ENCODE results near the gene RDH14. TPM values are rescaled to one million over a fixed set of nuclear protein-coding genes. Genes with fewer than 3 reads are reported as not detected.
A peak's percentile ranks its signal among the peaks of the same experiment; 100 is the strongest.

RDH14 gene
- total RNA-seq, 1 experiment from 2014 or later, result 18.7 TPM

DNA sequence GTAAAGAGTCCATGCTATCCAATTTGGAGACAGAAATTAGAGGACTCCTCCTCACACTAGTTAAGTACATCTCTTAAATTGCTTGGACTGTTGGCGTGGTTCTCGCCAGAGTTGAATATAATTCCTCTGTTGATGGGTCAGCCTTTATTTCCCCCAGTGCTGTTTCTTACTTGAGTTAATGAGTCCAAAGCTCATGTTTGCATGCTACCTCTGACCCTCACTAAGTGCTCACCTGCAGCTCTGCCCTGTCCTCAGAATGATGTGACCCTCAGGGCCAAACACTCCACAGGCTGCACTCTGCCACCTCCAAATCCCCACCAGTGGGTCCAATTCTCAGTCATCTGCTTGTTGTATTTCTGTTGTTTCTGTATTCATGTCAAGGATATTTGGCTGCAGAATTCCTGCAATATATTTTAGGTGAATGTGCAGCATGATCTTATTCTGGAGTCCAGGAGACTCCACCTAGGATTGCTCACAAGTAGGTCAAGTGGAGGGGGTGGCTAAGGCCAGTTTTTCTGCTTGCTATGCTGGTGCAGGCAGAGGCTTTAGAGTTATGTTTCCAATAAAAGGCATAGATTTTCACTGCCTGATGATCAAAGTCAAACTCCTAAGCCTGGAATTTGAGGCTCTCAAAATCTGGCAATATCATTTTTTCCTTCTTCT lies 37.8 kb downstream of the RDH14 start:
- no peak for DNase-seq (ENCODE audit: low spot score)

DNA sequence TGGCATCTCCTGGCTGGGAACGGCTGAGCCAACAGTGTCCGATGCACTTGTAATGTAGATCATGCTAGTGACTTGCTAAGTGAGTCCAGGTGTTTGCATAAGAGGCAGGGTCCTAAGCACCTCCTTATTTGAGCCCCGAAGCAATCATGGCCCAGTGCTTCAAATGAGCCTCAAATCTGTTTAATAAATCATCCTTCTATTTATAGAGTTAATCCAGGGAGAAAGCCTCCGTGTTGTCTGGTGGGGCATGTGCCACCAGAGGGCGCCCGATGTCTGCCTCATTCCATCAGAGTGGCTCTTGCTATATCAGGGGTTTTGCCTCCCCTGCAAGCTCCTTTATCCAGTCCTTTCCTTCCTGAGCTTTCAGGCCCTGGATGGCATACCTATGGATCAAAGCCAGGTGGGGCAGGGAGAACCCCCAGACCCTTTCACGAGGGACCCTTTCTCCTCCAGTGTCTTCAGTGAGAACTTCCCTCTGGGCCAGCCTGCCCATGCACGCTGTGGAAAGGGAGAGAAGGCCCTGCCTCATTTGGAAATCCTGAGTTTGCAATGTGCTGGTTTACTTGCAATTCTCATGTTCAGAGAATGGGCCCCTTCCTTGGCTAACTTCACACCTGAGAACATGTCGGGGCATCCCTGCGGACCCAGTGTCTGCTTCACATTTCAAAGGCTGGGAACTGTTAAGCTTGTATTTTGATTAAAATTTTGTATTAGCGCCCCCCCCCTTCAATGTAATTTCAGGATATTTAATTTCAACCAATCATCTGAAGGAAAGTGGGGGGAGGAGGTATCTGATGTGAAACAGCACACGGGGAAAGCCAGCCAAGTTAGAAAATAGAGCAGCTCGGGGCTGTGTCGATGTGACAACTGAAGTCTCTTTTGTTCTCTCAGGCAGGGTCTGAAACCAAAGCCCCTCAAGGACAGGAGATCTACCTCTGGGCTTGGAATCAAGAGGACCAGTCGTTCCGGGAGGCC lies 39.7 kb downstream of the RDH14 start:
- peak; percentile 84 for DNase-seq (ENCODE audit: low spot score)

DNA sequence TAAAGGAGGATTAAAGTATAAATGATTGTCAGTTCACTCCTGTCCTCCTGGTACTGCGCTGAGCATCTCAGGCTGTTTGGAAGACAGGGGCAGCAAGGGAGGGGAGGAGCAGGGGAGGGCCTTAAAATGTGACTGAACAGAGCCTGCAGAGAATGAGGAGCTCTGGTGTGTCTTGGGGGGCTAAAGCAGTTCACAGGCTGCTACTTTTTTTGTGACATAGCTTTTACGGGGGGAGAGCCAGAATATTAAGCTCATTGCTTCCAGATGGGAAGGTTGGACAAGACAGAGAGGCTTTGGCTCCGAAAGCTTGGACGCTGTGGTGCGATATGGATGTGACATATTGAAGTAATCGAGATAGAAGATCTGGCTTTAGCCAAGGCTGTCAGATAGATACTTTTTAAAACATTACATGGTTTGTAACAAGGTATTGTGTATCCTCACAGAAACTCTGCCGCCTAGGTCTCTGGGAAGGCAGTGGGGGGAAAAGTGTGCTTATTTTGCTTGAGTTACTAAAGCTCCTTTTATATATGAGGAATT lies 40.5 kb downstream of the RDH14 start:
- DNase-seq (ENCODE audit: low spot score), result no peak

DNA sequence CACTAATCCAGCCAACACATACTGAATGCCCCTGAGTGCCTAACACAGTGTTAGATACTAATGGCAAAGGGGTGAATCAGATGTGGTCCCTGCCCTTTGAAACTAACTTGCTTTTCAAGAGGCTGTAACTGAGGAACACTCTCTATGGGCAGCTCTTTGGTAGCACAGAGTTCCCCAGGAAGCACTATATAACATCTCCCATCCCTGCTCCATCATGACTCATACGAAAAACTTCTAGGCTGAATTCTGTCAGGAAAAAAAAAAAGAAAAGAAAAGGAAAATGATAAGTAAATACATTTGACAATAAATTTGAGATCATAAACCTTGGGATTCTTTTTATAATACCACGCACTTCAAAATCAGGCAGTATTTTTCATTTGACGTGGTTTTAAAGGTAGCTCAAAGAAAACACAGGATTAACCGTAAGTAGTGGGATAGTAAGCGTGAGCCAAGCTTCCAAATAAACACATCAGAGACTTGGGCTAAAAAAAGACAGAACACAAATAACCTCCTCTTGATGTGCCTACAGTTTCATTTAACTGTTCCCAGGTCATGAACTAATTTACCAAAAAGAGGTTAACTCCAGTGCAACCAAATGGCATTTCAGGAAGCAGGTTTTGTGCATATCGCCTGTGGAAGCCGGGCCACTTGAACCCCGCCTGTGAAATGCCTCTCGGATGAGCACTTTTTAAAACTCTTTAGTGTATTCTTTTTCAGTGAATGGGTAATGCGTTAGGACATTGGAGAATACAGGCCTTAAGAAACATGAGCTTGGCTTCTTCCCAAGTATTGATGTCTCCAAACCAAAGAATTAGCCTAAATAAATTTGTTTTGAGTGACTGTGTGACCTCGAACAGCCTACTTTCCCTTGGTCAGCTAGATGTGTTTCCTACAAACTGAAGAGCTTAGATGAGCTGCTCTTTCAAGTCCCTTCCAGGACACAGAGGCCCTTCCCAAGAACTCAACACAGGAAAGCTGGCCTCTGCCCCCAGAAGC lies 42.0 kb downstream of the RDH14 start:
- no peak for DNase-seq (ENCODE audit: low spot score)

DNA sequence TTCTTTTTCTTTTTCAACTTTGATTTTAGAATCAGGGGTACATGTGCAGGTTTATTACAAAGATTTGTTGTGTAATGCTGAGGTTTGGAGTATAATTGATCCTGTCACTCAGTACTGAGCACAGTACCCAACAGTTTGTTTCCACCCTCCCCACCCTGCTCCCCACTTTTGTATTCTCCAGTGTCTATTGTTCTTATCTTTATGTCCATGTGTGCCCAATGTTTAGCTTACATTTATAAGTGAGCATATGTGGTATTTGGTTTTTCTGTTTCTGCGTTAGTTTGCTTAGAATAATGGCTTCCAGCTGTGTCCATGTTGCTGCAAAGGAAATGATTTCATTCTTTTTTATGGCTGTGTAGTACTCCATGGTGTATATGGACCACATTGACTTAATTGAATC lies 43.1 kb downstream of the RDH14 start:
- no peak for DNase-seq (ENCODE audit: low spot score)

DNA sequence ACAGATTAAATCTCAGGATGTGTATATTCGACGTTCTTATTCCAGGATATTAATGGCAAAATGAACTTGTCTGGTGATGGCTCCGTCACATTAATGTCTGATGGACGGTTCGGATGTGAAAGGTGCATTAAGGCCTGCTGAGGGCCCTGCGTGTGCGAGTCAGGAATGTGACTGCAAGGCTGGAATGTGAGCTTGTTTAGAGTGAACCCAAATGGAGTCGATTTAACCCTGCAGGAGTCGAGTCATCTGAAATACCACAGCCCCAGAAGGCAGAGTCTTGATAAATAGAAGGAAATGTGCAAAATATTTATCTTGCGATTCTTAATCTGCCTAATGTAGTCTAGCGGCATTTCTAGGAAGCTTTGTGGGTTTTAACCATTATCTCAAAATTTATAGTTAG lies 44.3 kb downstream of the RDH14 start:
- DNase-seq (ENCODE audit: low spot score), result no peak

DNA sequence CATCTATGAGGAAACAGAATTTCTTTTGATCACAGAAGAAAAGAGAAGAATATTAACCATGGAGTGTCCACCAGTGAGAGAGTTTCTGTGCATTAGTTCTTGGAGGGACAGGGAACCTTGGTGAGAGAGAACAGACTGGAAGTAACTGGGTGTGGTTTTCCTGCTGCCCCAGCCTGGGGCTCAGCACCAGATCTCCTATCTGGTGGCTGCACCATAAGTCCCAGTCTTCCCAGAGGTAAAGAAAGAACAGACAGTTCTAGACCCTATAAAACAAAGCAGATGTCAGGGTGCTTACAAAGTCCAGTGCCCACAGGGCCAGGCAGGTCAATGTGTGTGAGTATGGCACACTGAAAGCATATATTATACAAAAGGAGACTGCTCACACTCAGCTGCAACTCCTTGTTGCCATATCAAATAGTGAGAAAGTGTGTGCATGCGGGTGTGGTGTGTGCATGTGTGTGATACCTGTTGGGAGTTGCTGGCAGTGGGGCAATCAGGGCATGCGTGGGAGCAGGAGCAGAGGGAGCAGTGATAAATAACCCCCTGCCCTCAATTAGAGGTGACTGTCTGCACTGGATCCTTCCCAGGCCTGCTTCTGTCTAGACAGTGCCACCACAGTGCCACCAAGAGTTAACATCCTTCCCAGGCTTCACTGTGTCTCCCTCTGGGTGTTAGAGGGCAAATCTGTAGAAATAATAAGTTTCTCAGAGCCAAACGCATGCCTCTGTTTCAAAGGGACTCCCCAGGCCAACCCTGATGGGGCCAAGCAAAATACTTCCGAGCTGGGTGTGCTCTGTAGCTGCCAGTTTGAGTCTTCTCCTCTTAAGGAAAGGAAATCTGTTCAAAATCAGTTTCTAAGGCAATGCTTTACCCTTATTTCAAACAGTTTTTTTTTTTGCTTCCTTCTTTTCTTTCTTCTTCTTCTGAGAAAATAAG lies 45.7 kb downstream of the RDH14 start:
- DNase-seq (ENCODE audit: low spot score), result no peak

DNA sequence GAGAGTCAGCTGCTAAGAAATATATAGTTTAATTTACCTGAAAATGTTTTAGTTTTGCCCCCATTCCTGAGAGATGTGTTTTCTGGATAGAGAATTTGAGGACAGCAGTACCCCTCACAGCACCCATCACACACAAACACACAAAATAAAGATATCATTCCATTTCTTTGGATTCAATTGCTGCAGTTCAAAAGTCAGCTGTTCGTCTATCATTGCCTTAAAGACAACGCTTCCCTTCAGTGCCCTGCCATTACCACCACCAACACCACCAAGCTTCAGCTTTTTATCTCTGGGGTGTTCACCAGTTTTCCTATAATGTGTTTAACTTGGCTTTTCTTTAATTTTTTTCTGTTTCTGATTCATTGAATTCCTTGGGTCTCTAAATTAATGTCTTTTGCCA lies 49.7 kb downstream of the RDH14 start:
- DNase-seq (ENCODE audit: low spot score), result no peak

DNA sequence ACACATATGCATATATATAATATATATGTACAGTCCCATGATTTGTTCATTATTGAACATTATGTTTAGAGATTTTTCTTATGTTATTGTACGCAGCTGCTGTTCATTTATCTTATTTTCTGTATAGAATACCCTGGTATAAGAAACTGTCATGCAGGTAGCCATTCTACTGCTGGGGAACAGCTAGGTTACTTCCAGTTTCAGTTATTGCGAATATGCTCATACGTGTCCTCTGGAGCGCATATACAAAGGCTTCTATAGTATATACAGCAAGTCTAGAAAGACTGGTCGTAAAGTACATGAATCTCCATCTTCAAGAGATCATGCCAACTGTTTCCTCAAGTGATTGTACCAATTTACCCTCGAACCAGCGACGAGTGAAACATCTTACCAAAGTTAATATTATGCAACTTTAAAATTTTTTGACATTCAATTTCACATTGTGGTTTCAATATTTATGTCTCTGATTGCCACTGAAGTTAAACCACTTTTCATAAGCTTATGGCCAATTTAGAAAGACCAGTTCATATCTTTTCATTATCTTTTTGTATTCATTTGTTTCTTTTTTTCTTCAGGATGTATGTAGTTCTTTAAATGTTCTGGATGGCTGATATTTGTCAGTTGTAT lies 53.5 kb downstream of the RDH14 start:
- DNase-seq (ENCODE audit: low spot score), result no peak

DNA sequence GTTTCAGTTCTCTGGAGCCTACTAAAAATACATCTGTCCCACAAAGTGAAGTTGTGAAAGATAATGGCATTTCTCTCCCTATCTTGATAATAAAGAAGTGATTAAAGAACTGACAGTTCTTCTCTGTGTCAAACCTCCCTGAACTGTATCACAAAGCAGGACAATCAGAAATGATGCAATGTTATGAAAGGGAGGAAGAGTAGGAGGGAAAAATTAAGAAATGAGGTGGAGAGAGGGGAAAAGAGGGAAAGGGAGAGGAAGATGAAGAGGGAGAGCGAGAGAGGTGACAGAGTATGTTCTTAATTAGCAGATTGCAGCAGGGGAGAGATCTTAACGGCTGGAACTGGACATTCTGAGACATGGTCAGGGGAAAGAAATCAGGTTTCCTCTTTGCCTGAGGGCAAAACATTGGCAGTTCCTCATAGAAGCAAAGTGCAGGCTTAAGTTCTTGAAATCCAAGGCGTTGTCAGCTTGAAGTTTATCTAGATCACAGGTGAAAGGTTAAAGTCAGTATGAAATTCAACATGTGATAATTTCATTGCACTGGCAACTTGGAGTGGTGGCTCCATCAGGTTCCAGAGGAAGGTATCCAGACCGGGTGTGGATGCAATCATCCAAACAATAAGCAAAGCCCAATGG lies 54.6 kb downstream of the RDH14 start:
- no peak for DNase-seq (ENCODE audit: low spot score)

Small RNA genes lying within 50 kb of the gene (small RNA-seq; reads per million reads assigned to genes)
- gene RNU6-1215P, result not detected

Other genes starting within 250 kb of the RDH14 start
- gene NT5C1B, start 28.9 kb upstream of the RDH14 start, total RNA-seq (2014; rRNA removed; shearing (Covaris generic)), result not detected in 2 replicates